Measurements from ENCODE around the gene PDIA5.

DNA sequence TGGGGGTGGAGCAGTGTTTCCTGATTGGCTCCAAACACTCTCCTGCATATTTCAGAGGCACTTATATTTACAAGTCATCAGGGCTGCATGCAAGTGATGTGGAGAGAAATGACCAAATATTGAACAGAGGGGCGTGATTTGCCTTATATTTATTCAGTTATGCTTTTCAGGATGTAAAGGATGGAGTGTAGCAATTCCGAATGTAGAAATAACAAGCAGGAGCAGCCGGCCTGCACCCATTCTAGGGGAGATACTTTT, 19.8 kb upstream of the PDIA5 start:
- TF ChIP-seq, protein P1, sequence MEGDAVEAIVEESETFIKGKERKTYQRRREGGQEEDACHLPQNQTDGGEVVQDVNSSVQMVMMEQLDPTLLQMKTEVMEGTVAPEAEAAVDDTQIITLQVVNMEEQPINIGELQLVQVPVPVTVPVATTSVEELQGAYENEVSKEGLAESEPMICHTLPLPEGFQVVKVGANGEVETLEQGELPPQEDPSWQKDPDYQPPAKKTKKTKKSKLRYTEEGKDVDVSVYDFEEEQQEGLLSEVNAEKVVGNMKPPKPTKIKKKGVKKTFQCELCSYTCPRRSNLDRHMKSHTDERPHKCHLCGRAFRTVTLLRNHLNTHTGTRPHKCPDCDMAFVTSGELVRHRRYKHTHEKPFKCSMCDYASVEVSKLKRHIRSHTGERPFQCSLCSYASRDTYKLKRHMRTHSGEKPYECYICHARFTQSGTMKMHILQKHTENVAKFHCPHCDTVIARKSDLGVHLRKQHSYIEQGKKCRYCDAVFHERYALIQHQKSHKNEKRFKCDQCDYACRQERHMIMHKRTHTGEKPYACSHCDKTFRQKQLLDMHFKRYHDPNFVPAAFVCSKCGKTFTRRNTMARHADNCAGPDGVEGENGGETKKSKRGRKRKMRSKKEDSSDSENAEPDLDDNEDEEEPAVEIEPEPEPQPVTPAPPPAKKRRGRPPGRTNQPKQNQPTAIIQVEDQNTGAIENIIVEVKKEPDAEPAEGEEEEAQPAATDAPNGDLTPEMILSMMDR (IDR thresholded peaks at IDR 0.05; ENCODE audit: low read depth, low read length, poor library complexity, severe bottlenecking) = no peak
- TF ChIP-seq EZH2phosphoT487 (IDR thresholded peaks at IDR 0.05; ENCODE audit: borderline replicate concordance, low read length) = no peak
